Jurkat, Clone E6-1 (cell line): ENCODE measurements around the gene NEUROG1.
A peak's percentile ranks its signal among the peaks of the same experiment; 100 is the strongest.
"Not testable (repeated sequence)": the region's sequence is repeated elsewhere in the genome, so short reads cannot be mapped to it uniquely, and the experiment has no call there.

ENCODE experiments used
- DNase-seq: peaks from one replicate; pipeline ENCODE4 v3.0.0-alpha.2; 2011; ENCODE audit warnings: low read depth, low spot score
- H3K4me3 ChIP-seq: 2 replicates; pipeline ENCODE4 v1.5.1; 2011; ENCODE audit warnings: mild to moderate bottlenecking, low read length, control low read depth, moderate library complexity

The NEUROG1 gene

DNA sequence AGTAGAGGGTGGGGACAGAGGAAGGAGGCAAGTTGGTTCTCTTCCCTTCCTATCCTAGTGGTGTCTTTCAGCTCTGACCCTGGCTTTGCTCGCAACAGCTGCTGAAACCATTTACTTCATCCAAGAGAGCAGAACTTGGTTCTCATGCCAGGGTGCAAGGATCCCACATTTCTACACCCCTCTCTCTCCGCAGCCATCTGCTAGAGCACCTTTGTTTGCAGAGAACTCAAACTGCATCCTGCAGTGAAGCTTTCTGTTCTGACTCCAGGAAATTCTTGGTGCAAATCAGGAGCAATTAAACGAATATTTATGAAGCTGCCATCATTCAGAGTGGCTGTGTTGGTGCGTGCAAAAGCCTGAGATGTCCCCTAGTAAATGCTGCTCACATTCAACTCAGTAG is 31.9 kb downstream of the NEUROG1 start:
- H3K4me3 ChIP-seq, result no peak overlapping the region
- no peak for DNase-seq

DNA sequence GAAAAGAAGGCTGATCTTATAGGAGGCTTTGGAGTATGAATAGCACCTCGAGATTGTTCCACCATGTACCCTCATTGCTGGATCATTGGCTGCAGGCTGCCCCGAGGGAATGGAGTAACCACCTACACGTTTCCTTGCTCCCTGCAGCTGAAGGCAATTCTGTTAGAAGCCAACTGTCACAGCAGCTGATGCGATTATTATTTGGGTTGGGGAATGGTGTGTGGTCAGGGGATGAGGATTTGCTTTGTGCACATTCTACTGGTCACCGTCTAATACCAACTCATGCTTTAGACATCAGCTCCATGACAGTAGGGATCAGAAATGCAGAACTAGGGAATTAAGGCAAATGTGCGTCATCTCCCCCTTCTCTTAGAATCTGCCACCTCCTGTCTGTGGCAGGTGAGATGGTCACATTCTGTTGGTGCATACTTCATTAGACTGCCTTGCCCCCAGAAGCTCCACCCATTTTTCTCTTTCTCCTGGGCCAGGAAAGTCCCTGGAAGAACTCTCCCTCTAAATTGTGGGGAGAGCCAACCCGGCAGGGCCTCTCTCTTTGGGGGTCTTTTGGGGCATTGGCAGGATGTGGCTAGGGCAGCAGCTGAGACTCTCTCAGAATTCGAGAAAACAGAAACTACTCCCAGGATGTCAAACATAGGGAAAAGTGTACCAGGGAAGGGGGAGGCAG is 32.8 kb downstream of the NEUROG1 start:
- no peak overlapping the region for H3K4me3 ChIP-seq
- DNase-seq, result no peak

DNA sequence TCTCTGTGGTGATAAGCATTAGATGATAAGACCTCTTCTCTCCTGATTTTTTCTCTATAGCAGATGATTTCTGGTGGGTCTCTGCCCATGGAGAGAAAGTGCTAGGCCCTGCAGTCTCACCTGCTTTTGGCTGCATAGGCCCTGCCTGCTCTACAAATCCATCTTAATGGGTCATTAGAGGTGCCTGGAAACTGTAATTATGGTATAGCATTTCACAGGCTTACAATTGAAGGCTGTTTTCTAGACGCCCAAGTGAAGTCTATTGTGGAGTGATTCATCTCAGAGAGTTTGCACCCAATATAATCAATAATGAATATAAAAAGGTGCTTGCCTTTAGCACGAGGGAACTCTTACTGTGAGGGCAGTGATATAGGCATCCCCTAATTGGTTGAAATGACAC is 33.8 kb downstream of the NEUROG1 start:
- DNase-seq, result no peak
- H3K4me3 ChIP-seq, result no peak overlapping the region

DNA sequence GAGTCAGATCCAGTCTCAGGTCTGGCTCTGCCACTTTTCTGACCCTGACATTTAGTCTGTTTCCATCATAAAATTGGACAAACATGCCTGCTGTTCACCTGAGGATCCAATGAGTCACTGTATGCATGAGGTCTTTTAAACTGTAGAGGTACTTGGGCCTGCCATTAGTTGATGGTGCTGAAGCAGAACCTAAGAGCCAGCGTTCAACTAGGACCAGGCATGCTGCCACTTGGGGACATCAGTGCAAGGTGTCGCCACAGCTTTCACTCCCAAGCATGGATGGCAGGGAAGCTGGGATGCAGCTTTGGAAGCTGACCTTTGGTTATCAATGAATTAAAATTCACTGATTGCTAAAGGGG is 37.1 kb downstream of the NEUROG1 start:
- no peak overlapping the region for H3K4me3 ChIP-seq
- no peak for DNase-seq

DNA sequence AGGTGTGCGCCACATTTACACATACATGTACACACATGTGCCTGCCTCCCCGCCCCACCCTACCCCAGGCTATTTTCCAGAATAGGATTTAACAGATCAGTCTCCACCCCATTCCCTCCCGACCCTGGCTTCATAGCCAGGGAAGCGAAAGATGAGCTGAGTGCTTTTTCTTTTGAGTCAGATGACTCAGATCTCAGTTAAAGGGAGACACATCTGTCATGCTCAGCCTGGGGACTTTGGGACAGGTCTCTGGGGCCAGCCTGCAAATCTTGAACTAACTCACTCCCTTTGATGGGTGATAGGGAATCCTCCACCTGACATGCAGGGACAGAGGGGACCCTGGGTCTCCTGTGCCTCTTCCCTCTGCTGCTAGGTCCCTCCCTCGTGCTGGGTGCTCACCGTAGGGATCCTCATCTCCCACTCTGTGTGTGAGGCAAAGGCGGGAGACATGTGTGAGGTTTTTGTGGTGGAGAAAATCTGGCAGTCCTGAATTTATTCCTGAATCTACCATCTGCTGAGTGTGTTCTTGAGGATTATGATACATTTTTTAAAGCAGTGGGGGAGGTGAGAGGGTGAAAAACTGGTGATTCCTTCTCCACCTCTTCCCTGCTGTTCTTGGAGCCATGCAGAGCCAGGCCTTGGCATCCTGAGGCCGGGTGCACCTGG is 37.7 kb downstream of the NEUROG1 start:
- no peak for DNase-seq
- H3K4me3 ChIP-seq, result no peak overlapping the region

DNA sequence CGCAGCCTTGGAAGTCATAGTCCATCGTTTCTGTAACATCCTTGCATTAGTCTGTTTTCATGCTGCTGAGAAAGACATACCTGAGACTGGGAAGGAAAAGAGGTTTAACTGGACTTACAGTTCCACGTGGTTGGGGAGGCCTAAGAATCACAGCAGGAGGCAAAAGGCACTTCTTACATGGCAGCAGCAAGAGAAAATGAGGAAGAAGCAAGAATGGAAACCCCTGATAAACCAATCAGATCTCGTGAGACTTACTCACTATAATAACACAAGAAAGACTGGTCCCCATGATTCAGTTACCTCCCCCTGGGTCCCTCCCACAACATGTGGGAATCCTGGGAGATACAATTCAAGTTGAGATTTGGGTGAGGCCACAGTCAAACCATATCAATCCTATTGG is 40.2 kb downstream of the NEUROG1 start:
- not testable (repeated sequence) for H3K4me3 ChIP-seq, DNase-seq

DNA sequence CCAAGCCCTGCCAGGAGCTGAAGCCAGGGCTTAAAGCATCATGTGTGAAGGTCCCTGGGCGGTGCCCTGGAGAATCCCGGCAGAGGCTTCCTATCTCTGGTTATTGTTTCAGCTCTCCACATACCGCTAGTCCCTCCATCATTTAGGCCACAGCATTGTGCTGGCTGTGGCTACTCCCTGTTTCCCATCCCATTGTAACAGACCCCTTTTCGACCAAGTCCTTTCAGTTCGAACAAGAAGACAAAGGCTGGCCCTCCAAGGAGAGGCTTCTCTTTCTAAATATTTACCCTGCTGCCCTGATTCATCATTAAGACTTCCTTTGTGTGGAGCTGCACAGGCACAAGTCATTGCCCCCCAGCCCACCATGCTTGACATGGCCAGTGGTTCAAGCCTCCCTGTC is 41.6 kb downstream of the NEUROG1 start:
- no peak overlapping the region for H3K4me3 ChIP-seq
- DNase-seq, result no peak

DNA sequence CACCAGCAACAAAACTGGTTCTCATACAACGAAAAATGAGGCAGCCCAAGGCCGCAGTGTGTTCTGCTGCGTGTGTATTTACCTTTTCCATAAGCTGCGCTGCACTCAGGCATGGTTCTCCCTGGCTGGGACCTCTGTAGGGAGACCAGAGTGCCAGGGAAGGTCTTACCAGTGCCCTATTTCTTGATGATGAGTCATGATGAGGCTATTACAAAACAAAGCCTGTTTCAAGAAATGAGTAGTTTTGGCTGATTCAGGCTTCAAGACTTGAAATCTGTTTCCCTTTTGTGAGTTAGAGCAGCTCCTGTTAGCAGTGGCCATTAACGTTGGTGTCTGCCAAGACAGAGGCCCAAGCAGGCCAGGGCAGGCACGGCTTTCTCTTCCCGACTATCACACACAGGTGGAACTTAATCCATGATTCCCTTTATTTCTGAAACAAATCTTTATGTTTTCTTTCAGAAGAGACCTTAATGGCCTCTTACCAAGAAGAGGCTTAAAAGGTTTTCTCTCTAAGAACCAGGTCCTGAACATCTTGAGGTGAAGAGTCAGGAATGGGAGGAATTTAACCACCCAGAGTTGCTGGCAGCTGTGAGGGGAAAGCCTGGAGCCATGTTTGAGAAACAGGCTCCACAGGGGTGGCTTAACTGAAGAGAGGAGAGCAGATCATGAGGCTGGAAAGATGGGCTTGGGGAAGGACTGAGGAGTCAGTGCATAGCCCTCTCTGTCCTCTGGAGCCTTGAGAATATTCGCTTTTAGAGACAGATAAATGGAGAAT is 42.2 kb downstream of the NEUROG1 start:
- no peak for DNase-seq
- H3K4me3 ChIP-seq, result no peak overlapping the region

DNA sequence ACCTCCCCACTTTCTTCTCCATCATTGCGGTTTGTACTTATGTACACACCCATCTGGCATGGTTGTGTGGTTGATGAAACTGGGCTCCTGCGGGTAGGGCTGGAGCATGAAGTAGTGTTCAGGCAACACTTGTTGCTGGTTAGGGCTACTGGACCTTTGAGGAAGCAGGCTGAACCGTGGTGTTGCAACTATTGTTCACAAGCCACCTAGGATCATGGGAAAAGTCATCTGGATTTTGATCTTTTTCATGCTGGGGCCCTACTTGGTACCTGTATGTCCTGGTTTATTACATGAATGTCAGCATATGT is 43.5 kb downstream of the NEUROG1 start:
- no peak for DNase-seq
- no peak overlapping the region for H3K4me3 ChIP-seq

DNA sequence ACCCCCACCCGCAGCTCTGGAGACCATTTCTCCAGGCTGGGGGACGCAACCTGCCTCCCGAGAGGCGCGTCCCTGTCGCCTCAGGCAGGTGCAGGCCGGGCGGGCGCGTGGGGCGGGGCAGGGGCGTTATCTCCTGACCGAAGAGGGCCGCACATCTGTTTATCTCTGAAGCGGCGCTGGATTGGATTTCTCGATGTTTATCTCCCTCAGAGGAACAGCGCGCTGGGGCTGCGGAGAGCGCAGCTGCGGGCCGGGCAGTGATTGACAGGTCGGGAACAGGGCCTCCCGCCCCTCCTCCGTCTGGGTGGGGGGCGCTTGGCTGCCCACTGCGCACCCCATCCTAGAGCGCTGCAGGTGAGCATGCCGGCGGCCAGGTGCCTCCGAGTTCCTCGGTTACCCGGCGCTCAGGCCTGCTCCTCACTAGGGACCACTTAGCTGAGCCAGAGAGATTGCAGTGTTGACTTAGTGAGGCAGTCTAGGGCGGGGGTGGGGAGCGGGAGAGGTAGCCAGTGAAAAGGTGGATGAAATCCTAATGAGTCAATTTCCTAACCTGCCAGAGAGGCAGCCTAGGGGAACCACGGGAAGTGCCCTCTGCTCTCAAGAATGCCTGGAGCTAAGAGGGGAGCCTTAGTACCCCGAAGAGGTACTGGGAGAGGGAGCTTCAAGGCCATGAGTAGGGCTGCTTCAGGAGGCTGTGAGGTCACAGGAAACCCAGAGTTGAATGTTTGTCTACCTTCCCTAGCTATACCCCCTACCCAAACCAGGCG is 44.0 kb downstream of the NEUROG1 start:
- DNase-seq, result peak; percentile 33
- no peak overlapping the region for H3K4me3 ChIP-seq

DNA sequence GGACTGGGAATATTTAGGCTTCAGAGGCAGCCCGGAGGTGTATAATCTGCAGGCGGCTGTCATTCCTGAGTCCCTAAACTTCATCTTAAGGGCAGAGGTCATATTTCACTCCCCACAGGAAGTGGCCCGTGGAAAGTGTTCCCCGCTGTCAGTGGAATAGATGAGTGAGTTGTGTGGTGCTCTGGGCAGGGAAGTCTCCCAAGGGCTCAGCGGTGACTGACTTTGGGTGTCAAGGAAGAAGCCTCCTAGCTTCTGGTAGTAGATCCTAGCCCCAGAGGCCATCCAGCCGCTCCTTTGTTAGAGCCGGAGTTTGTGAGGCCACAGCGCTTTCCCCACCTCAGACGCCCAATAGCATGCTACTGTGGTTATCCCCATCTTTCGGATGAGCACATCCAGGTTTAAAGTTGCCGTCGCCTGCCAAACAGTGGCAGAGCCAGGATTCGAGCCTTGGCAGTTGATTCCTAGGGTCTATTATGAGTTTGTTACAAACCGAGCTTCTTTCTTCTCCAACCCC is 44.7 kb downstream of the NEUROG1 start:
- DNase-seq, result no peak
- no peak overlapping the region for H3K4me3 ChIP-seq

DNA sequence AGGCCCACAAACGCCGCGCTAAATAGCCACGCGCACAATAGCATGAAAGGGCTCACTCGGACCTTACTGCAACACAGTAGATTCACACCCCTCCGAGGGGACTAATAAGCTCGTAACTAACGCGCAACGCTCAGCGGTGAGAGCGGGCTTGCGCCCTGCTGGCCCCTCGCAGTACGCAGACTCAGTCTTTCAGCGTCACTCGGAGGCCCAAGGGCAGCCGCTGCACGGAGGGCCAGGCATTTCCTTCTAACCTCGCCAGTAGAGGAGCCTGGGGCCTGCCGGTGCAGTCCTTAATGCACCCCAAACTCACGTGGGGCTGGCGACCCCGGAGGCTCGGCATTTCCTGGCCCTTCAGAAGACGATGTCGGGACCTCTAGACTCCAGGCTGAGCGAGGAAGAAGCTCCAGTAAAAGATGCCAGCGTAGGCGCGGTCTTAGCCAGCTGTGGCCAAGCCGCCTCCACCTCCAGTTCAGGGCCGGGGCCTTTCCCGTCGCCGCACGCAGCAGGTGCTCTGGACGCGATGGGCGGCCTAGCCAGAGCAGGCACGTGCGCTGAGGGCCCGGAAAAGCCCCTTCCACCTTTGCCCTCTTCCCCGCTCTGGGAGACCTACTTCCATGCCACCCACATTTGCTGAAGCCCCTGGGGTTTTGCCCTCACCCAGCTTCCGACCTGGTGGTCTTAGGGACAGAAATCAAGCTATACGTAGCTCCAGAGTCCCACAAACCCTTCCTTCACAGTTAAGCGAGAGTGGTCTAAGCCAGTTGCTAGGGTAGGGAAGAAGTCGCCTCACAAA is 45.3 kb downstream of the NEUROG1 start:
- no peak overlapping the region for H3K4me3 ChIP-seq
- no peak for DNase-seq

DNA sequence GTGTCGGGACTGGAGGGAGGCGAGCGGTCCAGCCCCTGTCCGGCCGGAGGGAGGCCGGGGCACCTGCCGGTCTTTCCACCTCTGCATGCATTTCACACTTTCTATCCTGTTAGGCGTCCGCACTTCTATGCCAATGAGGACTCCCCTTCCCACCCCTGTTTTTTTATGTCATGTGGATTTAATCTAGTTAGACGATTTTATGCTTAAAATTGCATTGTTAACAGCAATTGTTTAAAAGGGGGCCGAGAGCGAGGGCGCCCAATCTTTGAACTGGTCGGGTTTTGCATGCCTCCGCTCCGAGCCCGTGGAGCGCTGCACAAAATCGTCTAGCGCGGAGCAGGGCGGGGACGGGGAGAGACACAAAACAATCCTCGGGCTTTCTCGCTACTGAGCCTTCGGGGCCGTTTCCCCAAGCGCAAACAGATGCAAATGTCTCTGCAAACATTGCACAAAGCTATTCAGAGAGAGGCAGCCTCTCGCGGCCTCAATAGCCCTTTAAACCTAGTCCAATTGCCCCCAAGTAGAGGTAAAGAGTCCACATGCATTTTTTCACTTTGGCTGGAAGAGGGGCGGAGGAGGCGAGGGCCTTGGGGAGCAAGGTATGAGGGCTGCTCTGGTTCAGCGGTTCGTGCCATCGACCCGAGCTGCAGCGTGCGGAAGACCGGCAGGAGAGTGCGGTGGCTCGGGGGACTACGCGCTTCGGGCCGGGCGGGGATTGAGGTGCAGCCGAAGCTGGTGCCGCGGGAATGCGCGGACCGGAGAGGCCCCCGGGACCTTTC is 46.1 kb downstream of the NEUROG1 start:
- no peak for DNase-seq
- H3K4me3 ChIP-seq, result no peak overlapping the region

DNA sequence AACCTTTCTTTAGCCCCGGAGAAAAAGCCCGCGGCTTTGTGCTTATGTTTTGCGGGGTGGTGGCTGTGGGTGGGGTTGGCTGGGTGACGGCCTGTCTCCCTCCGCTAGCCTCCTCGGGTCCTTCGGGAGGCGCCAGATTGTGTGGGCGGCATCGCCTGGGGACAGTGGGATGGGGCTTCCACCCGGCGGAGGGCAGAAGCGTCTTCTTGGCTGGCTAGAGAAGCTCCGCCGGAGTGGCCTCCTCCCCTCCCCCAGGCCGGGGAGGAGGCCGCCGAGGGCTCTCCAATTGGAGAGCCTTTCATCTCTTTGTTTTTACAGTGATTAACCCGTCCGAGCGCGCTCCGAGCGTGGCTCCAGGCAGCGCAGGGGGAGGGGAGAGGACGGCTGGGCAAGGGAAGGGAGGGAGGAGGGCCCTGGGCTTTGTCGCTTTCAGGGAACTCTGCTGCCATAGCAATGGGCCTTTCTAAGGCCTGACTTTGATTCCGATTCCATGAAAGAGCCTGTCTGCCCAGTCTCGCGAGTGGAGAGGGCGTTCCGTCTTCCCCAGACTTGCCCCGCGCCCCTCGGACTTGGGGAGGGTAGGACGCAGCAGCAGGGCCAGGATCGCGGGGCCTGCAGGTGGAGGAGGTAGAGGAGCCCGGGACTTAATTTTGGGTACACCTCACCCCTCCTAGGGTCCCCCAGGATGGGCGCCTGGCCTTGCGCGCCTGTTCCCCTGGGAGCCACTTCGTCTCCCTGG is 46.9 kb downstream of the NEUROG1 start:
- H3K4me3 ChIP-seq, result no peak overlapping the region
- DNase-seq, result no peak

DNA sequence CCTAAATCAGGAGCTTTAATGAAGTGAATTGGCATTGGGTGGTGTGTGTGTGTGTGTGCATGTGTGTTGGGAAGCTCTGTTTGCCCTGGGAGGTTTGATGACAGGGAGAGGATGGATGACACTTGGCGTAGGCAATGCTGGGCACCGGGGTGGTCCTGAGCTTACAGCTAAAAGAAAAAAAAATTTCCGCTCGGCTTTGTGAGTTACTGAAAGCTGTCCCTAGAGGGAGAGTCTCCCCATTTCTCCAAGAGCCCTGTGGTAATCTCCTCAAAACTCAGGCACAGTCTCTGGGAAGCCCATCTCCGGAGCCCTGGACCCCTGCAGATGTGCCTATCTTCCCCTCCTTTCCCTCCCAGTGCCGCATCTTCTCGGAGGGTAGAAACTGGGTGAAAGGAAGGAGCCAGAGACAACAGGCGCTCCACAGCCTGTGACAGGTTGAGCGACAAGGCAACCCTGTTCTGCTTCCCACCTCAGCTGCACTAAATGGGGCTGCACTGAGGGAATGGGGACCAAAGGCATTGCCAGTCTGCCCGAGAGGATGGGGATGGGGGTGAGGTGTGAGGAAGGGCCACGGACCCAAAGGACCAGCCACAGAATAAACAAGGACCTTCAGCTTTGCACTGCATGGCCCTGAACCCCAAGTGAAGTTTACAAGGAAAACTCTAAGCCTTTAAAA is 47.8 kb downstream of the NEUROG1 start:
- no peak overlapping the region for H3K4me3 ChIP-seq

DNA sequence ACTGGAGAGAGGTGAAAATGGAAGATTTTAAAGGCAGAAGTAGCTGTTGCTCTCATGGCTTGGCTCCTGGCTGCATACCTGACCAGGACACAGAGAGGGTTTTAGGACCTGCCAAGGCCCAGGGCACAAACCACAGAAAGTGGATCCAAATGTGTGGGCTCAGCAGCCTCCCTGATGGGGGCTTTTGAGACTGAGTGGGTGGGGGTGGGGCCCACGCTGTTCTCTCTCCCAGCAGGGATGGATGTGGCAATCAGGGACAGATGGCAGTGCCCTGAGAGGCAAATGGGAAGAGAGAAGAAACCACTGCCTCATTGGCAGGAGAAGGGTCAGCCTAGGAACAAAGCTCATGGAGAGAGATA is 48.7 kb downstream of the NEUROG1 start:
- H3K4me3 ChIP-seq, result no peak overlapping the region
- no peak for DNase-seq

More for the DNA sequence above, 47.8 kb downstream of the NEUROG1 start:
- no peak for DNase-seq
